Fibroblast of mammary gland (primary cell): ENCODE results near the gene AXIN2.

Source experiments
- DNase-seq: peaks from one replicate; pipeline ENCODE4 v3.0.0-alpha.2; 2010; ENCODE audit warnings: low read depth
- H3K4me3 ChIP-seq: 2 replicates; pipeline ENCODE4 v1.5.1; 2011; ENCODE audit warnings: low read depth, mild to moderate bottlenecking, low read length, moderate library complexity; ENCODE audit not compliant: control insufficient read depth
- TF ChIP-seq, protein P1 (sequence below): conservative IDR thresholded peaks from 2 replicates; pipeline ENCODE4 v1.5.1; 2011; ENCODE audit warnings: low read depth, low read length, inconsistent platforms; ENCODE audit not compliant: control insufficient read depth, insufficient read depth

Gene AXIN2

DNA sequence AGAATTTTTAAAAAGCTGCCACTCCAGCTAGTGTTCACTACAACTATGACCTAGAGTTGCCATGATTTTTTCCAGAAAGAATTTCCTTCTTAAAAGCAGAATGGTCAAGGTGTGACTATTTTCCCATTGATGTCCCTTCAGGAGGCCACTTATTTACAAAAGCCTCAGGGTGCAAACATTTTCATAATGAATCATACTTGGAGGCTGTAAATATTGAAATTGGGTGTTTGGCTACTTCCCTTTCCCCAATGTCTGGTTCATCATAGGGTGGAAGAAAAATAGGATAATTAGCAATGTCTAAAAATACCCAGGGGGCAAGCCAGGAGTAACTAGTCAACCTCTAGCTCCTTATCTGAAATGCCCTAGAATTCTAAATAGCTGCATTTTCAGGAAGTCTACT, 18.8 kb downstream of the AXIN2 start:
- H3K4me3 ChIP-seq: no peak overlapping the region
- TF ChIP-seq, protein P1, sequence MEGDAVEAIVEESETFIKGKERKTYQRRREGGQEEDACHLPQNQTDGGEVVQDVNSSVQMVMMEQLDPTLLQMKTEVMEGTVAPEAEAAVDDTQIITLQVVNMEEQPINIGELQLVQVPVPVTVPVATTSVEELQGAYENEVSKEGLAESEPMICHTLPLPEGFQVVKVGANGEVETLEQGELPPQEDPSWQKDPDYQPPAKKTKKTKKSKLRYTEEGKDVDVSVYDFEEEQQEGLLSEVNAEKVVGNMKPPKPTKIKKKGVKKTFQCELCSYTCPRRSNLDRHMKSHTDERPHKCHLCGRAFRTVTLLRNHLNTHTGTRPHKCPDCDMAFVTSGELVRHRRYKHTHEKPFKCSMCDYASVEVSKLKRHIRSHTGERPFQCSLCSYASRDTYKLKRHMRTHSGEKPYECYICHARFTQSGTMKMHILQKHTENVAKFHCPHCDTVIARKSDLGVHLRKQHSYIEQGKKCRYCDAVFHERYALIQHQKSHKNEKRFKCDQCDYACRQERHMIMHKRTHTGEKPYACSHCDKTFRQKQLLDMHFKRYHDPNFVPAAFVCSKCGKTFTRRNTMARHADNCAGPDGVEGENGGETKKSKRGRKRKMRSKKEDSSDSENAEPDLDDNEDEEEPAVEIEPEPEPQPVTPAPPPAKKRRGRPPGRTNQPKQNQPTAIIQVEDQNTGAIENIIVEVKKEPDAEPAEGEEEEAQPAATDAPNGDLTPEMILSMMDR: no peak
- no peak for DNase-seq

- TF ChIP-seq, protein P1: no peak
- no peak overlapping the region for H3K4me3 ChIP-seq
- no peak for DNase-seq
Observed at GRCh38 chr17:65542067-65542466, 19.4 kb downstream of the AXIN2 start.

- no peak overlapping the region for H3K4me3 ChIP-seq
- TF ChIP-seq, protein P1: no peak
- no peak for DNase-seq
Observed at GRCh38 chr17:65541453-65541852, 20.0 kb downstream of the AXIN2 start.

DNA sequence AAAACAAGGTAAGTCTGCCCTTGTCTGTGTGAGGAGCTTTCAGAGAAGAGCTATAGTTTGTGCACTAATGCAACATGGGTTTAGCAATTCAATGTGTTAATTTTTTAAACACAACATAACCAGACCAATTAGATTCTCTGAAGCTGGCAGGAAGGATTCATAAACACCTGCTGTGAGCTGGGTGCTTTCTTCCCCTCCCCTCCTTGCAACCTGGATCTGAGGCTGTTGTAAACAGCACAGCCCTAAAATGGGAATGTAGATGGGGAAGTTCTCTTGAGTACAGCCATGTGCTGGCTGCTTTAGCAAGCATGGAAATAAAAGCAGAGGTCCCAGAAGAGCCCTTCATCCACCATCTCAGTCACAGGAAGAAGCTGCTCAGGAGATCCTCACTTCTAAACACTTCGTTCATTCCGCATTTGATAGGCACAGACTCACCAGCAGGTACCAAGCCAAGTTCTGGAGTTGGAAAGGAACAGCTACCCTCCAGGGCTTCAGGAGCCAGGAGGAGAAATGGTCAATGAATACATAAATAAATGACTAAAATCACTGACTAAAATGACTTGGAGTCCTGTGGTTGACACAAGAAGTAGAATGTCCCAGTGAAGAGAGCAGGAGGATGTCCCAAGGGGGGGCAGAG, 21.7 kb downstream of the AXIN2 start:
- no peak for DNase-seq
- TF ChIP-seq, protein P1: no peak
- no peak overlapping the region for H3K4me3 ChIP-seq

- H3K4me3 ChIP-seq: no peak overlapping the region
- no peak for DNase-seq
- TF ChIP-seq, protein P1: no peak
Observed at GRCh38 chr17:65538675-65539529, 22.5 kb downstream of the AXIN2 start.

GRCh38 chr17:65537845-65538674, 23.4 kb downstream of the AXIN2 start:
- DNase-seq: peak; percentile 48
- peak overlapping the region; percentile 34 for H3K4me3 ChIP-seq
- TF ChIP-seq, protein P1: no peak
